GF-D8 (cell line): ENCODE measurements around the gene CCDC82.

Experiments used
- DNase-seq: peaks from one replicate; lab custom pipeline; 2025; lab: John Stamatoyannopoulos, UW

The CCDC82 gene

GRCh38 chr11:96329419-96329818 is 60.3 kb downstream of the CCDC82 start:
- no peak for DNase-seq

DNA sequence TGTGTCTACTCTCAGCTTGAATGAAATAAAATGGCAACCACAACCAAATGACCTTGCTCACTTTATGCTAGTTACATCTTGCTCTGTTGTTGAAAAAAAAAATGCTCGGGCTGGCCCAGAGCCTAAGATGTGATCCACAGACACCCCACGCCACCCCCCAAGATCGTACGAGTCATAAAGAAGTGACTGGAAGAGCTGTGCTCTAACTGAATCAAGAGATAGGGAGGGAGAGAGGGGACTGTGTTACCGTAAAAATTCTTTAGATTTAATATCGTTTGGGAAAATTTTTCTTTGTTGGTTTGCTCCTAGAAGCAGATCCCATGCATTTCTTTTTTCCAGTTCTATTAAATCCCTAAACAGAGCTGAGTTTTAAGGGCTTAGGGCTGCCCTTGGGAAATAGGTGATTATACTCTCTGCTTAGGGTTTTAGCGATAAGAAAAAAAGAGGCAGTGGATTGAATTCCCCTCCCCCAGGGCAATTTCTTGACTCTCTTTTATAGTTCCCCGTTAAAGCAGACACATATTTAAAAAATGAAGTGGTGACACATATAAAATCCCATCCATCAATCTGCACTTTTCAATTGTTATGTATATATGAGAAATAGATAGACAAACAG is 61.2 kb downstream of the CCDC82 start:
- no peak for DNase-seq

DNA sequence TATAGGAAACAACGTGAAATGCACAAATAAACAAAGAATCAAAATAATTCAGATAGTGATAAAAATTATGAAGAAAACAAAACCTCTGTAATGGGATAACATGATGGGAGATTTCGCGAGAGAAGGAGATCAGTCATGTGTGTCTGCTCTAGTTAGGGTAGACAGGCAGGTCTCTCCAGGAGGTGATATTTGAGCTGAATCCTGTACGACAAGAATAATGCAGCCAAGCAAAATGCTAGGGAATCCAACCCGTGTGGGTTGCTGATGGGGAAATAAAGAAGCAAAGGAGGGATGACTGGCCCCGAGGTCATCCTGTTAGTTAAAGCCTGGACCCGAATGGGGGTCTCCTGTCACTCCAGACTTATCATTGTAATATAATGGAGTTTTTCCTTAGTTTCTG is 62.8 kb downstream of the CCDC82 start:
- no peak for DNase-seq

DNA sequence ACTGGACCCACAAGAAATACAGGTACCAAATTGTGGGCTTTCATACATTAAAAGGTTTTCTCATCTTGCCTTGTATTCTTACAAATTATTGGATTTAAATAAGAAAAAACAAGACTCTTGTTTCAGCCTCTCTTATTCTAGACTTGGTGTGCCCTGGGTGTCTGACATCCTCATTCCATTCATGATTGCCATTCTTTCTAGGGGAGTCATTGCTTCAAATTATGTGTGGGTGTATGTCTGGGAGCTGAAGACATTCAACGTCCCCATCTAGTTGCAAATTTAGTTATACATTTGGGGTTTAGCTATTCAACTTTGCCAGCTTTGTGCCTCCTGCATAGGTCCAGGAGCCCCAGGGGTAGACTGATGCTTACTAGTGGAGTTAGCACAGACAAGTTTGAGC is 64.8 kb downstream of the CCDC82 start:
- no peak for DNase-seq

DNA sequence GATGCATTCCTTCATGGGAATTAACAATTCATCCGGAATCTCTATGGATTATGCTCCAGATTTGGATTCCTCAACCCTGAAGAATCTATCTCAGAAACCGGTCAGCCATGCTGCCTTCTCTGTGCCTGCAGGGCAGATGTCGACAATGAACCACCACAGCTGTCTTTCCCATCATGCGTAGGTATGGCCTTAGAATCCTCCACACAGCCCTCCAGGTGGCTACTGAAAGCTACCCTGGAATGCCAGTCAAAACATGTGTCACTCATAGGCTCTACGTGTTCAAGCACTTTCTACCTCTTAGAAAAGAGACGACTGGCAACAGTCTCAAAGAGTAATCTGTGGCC is 66.1 kb downstream of the CCDC82 start:
- no peak for DNase-seq

DNA sequence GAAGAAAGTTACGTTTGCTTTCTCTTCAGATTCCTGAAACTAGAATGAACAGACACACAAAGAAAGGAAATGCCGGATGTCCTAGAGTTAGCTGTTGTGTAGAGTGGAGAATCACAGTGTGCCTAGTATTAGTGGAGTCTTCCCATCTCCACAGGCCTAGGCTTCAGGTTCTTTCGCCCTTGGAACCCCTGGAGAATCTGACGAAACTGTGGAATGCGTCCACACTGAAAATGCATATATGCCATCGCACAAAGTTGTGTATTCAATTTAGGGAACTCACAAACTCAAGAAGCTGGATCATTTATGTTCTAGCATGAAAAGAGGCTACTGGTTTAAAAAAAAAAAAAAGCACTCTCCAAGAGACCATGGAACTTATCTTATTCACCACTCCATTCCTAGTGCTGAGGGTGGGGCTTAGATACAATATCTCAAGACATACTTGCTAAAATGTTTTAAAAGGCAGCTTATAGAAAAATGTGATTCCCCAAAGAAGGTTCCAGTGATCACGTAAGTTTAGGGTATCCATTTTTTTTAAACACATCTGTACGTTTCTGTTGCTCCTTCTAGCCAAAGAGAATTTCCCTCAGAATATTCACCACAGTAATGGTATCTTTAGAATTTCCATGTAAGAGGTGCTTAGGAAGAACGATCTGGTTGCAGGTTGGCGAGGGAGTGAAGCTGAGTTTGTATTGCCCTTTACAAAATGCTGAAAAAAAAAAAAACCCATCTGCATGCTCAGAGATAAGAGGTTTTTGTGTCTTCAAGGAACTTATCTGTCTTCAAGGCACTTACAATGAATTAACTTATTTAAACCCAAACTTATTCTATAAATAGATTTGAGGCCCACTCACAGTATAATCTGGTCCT is 66.7 kb downstream of the CCDC82 start:
- DNase-seq = no peak

GRCh38 chr11:96321091-96321490 is 68.6 kb downstream of the CCDC82 start:
- no peak for DNase-seq

DNA sequence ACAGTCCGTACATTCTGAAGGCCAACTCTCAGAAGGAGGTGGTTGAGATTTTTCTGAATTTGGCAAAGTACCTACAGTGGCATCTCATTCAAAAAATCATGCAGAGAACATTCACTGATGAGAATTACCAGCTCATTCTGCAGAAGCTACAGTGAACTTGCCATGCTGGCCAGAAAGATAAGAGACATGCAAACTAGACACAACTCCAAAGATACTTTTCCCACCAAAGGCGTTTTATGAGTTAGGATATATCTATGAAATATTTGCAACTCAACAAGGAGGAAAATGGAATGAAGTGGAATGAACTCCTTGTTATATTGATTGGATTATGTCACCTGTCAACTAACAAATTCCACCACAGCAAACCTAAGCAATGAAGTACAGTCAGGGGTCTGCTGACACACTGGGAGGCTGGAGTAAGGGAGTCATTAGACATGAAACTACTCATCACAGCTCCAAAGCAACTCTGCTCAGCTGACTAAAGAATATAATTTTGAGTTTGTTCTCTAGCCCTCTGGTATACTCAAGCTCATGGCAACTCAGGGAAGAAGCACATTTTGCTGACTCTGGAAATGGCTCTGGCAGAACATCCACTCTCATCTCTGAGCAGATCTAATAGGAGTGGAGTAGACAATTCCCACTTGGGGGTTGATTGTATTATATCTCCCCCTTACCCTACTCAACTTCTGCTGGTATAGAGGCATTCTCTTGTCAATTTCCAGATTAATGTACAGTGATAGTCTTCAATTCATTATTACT is 69.6 kb downstream of the CCDC82 start:
- no peak for DNase-seq

DNA sequence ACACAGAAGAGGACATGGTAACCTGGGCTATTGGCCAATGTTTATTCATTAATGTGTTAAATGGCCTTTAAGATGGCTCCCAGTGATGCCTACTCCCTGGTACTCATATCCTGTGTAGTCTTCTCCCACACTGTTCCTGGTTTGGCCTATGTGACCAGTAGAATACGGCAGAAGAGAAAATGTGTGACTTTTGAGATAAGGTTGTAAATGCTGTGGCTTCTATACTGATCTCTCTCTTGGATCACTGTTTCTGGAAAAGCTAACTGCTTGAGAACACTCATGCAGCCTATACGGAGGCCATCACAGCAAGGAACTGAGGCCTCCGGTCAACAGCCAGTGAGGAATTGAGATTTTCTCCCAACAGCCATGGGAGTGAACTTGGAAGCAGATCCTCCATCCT is 70.9 kb downstream of the CCDC82 start:
- DNase-seq = no peak

DNA sequence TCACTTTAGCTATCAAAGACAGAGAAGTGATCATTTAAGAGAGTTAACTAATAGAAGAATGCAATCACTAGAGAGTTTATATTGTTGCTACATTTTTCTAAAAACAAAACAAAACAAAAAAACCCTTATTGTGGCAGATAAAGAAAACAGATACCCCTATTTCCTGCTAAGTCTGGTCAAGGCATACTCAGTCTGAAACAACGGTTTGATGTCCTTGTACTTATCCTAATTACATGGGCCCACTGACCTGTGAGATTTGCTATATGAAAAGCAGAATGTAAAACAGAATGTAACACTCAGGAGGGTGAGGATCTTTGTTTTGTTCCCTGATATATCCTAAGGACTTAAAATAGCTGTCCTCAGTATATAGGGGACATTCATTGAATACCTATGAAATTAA is 71.3 kb downstream of the CCDC82 start:
- no peak for DNase-seq

GRCh38 chr11:96317985-96318384 is 71.7 kb downstream of the CCDC82 start:
- no peak for DNase-seq

DNA sequence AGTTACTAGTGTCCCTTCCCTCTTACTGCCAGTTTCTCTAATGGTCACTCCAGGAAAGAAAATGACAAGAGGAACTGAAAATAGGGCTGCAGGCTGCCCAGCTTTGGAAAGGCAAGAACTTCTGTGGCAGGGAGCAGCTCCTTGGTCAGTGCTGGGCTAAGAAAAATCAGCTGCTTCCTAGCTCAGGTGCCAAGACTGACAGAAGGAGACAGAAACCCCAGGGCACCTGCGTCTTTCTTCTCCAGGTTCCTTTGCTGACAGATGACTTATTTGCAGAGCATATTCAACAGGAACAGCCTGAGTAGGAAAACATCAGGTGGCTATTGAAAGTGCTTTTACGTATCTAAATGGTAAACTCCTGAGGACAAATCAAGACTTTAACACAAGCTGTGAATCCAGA is 72.1 kb downstream of the CCDC82 start:
- DNase-seq = no peak

GRCh38 chr11:96316869-96317268 is 72.8 kb downstream of the CCDC82 start:
- no peak for DNase-seq

DNA sequence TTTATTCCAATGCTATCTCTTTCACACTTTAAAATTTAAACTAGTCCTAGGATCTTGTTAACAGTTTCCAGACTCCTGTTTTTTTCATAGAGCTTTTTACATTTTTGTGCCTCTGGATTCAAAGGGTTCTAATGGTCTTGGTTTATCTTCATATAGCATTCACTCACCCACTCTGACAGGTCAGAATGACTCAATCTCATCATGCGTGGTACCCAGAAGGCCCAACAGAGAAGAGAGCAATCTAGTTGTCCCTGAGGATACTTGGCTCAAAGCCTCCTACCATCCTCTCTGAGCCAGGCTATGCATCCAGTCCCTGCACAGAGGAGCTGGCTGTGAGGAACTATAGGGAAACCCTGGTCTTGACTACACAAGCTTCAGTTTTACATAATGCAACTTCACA is 74.2 kb downstream of the CCDC82 start:
- DNase-seq = no peak

DNA sequence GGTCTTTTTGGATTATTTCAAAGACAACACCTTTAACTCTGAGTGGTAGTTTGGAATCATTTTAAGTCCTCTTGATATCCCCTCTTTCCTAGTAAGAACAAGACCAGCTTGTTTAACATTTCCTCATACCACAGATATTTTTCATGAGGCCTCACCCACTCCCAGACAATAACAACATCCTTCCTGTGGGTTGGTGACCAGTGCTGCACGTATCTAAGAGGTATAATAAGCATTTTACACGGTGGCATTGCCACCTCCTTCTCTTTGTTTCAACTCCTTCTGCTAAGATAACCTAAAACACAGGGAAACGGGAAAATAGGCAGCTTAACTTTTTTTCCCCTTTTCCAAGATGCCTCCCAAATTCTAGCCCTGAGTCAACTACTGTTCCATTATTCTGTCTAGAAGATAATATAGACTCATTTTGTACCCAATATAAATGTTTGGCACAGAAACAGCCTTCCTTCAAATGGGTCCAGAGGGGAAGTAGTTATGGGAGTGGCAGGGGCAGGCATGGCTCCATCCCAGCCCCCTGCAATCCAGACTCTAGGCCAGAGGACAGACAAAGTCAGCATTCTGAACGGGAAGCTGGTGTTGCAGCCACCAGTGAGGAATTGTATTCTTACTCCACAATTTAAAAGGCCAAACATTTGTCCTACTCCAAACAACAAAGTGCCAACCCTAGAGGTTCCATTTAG is 75.2 kb downstream of the CCDC82 start:
- DNase-seq = no peak

GRCh38 chr11:96313163-96313562 is 76.5 kb downstream of the CCDC82 start:
- DNase-seq = no peak

- no peak for DNase-seq
Measured at GRCh38 chr11:96311120-96311568, 78.6 kb downstream of the CCDC82 start.

DNA sequence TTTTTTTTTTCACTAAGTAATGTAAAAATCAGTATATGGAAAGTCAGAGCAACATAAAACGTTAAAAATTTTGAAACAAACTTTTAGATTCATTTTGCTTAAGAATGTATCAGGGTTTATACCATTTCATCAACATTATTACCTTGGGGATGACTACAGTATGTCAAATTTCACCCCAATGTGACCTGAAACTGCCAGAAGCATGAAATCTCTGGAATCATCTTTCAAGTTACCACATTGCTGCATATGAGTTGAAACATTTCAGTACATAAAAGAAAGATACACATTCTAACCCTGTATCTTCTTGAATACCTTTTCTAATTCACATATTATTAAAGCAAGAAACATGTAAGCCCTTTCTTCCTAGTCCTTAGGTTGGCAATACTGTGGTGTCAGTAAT is 79.5 kb downstream of the CCDC82 start:
- DNase-seq = no peak

DNA sequence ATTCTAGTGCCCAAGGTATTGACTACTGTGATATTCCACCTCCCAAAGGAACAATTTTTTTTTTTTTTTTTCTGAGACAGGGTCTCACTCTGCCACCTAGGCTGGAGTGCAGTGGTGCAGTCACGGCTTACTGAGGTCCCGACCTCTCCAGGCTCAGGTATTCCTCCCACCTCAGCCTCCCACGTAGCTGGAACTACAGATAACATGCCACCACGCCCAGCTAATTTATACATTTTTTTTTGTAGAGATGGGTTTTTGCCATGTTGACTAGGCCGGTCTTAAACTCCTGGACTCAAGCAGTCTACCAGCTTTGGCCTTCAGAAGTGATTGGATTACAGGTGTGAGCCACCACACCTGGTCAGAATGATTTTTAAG is 80.1 kb downstream of the CCDC82 start:
- DNase-seq = no peak

- DNase-seq = no peak
Measured at GRCh38 chr11:96309016-96309642, 80.6 kb downstream of the CCDC82 start.

- DNase-seq = no peak
Measured at GRCh38 chr11:96307776-96308140, 82.0 kb downstream of the CCDC82 start.
